RPMI7951 (cell line): ENCODE data around the gene TMUB1. TPM values are rescaled to one million over a fixed set of nuclear protein-coding genes. Genes with fewer than 3 reads are reported as not detected.
"Not testable (repeated sequence)": the region's sequence is repeated elsewhere in the genome, so short reads cannot be mapped to it uniquely, and the experiment has no call there.

Experiments used
- DNase-seq: peaks from one replicate; pipeline ENCODE4 v3.0.0-alpha.2; 2012; ENCODE audit warnings: low read depth
- total RNA-seq: library from RNA; depleted of rRNA; stranded (reverse); fragments of >200 nt; shearing (Covaris generic); gene quantifications from 2 replicates; pipeline ENCODE4 v1.2.3, GENCODE V29; 2014

The TMUB1 gene
- total RNA-seq, 1 experiment from 2014 or later = 31.8 TPM

- DNase-seq = no peak
These were observed 26.4 kb downstream of the TMUB1 start for GRCh38 chr7:151056666-151057505.

DNA sequence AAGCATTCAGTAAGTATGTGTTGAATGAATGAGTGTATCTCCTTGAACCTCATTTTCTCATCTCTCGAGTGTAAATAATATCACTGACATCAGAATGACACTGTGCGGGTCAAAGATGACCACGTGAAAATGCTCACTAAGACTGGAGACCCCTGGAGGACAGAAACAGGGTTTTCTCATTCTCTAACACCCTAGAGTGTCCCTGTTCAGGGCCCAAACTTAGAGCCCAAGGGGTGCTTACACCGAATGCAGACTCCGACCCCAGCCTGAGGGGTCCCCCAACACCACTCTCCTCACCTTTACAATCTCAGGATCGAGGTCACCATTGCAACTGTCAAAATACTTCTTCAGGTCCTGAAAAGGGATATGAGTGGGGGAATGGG, 27.0 kb downstream of the TMUB1 start:
- DNase-seq = no peak

DNA sequence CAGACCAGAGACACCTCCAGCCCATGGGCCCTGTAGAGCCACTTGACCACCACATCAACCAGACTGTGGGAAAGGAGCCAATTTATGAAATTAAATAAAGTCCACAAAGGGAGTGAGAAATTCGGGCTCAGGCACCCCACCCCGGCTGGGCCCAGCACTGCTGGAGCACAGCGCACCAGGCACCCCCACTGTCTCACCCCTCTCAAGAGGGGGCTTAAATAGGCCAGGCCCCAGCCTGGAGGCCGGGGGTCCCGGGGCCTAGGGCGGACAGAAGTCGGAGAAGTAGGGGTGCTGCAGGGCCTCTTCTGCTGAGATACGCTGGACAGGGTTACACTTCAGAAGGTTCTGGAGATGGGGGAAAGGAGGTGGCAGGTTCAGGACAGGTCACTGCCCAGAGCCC, 29.5 kb downstream of the TMUB1 start:
- DNase-seq = no peak

DNA sequence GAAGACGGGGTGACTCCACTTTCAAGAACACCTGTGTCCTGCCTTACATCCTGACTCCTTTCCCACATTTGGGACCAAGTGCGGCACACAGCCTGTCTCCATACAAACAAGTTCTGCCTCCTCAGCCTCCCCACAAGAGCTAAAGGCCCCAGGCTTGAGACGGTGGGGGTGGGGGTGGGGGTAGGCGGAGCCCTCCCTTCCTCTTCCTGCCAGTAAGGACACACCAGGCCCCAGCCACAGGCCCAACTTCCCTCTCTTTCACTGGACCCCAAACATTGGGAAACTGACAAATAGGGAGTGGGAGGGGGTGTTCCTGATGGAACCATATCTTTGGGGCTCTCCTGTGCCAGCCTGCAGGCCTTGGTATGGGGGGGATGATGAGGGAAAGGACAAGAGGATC, 30.2 kb downstream of the TMUB1 start:
- DNase-seq = no peak

DNA sequence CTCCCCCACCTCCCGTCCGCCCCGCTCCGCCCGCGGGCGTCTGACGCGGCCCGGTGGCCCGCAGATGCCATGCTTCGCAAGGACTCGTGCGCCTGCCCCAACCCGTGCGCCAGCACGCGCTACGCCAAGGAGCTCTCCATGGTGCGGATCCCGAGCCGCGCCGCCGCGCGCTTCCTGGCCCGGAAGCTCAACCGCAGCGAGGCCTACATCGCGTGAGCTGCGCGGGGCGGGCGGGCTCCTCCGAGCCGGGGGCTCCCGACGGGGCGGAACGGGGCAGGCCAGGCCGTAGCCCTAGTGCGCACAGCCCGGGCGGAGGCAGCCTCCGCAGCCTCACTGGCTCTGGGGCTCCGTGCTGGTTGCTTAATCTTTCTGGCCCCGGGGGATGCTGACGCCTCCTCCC, 32.2 kb downstream of the TMUB1 start:
- peak; percentile 67 for DNase-seq

GRCh38 chr7:151048911-151049463, 34.3 kb downstream of the TMUB1 start:
- DNase-seq = no peak

DNA sequence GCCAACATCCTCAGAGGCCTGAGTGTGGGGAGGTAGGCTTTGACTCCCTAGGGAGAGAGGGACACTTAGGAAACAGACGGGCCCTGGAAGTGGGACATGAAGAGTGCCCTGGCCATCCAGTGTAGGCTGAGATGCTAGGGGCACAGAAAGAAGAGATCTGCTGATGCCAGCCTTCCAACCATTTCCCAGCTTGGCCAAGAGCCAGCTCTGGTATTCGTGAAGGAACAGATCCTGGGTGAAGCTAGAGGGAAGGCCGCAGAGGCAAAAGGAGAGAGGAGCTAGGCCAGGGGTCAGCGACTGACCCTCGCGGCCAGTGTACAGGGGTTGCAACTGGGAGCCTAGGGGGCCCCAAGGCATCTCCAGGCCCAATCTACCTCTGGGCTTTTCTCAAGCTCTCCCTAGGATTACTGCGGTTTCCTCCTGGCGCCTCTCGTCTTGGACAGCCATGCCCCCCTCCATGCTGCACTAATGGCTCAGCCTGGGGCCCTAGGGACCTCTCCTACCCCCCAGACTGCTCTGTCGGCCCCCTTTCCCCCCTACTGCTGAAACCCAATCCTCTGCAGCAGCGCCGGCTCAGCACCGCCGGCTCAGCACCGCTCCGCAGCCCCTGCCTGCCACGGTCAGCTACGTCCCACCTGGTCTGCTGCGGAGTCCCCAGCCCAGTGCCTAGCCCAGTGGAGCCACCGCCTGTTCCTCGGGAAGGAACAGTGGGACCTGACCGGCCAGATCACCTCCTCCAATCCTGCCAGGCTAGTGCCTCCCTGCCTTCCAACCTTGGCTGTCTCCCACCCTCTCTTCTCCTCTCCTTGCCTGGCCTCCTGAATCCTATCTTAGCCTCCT, 35.1 kb downstream of the TMUB1 start, which contains the start of gene ASIC3:
Gene ASIC3 (plus strand): TSS at position 556 of the 840 bp plus-strand sequence. CDS start 355 bp downstream, outside the sequence.
- DNase-seq = no peak

DNA sequence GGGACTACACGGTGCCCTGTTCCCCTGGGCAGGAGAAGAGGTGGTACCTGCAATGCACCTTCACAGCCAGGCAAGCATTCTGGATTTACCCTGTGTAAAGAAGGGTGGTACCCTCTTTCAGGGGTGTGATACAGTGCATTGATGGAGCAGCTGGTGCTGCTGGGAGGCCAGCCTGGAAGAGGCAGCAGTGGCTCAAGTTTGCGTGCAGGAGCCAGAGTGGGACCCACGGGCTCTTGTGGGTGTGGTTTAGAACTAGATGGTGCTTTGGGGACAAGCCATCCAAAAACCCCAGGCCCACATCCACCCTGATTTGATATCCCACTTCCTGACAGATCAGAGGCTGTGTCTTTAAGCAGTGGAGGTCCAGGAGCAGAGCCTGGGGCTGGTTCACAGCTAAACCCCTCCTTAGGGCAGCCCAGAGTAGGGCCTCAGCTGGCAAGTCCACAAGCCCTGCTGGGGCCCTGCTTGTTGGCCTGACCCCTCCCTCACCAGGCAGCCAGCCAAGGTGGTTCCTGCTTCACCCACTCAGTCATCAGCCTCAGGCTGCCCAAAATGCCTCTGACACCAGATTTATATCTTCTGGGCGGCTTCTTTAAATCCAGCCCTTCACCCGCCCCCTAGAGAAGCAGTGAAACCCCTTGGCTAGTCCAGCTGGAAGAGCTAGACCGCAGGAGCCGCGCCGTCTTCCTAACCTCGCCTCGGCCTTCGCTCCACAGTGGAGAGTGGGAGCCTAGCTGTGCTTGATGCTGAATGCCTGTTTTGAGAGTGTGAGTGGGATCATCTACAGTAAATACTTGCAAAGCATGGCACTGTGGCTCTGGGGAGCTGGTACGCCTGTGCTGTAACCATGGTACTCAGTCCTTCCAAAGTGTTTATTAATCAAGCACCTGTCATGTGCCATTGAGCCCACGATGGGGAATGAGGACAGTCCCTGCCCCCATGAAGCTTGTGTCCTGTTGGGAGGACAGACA, 36.4 kb downstream of the TMUB1 start:
- DNase-seq = peak; percentile 98

- DNase-seq = no peak
These were observed 37.3 kb downstream of the TMUB1 start for GRCh38 chr7:151045967-151046366.

DNA sequence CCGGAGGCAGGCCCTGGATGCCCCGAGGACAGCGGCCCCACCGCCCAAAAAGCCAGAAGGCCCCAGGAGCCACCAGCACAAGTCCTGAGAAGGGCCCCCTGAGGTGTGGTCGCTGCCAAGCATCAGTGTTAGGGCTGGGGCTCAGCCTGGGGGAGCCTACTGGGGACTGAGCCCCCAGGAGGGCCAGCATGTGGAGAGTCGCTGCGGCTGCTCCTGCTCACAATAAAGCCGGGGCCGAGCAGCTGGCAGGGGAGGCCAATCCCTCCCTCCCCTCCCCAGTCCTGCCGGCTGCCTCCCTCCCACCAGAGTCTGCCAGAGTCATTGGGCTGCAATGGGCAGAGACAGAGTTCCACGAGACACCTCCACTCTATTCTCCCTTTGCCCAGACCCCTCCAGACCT, 38.0 kb downstream of the TMUB1 start:
- no peak for DNase-seq

GRCh38 chr7:151043959-151044358, 39.3 kb downstream of the TMUB1 start:
- no peak for DNase-seq

- not testable (repeated sequence) for DNase-seq
These were observed 39.8 kb downstream of the TMUB1 start for GRCh38 chr7:151043449-151043848.

- no peak for DNase-seq
These were observed 42.5 kb downstream of the TMUB1 start for GRCh38 chr7:151040616-151041375.

- DNase-seq = no peak
These were observed 43.3 kb downstream of the TMUB1 start for GRCh38 chr7:151039850-151040548.

GRCh38 chr7:151038951-151039849, 44.1 kb downstream of the TMUB1 start:
- DNase-seq = peak; percentile 99

GRCh38 chr7:151035902-151036301, 47.4 kb downstream of the TMUB1 start:
- DNase-seq = no peak

DNA sequence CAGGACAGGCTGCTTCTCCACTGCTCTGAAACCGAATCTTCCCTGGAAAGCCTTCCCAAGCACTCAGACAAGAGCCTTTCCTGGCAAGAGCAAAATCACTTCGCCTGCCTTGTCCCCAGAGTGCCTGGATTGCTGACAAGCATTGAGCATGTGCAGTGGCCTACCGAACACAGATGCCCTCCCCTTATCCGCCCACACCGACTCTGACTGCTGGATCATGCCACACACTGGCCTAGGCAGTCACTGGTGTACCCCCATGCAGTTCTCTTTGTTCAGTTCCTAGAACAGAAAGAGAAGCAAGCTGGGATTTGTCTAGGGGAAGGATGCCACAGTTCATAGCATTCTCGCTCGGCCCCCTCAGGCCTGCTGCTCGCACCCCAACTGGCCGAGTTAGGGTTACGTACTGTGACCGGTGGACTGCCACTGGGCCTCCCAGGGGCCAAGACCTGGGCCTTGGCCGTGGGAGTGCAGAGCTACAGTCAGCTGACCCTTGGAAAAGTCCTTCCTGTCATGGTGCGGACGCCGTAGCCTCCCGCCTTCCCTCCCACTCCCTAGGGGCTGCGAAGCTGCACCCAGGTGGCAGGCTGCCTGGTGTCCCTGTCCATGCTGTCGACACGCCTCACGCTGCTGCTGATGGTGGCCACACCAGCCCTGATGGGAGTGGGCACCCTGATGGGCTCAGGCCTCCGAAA, 48.1 kb downstream of the TMUB1 start:
- no peak for DNase-seq
